HG03039 (cell line): ENCODE results near the gene HPSE2.

Source experiments
- ATAC-seq: cut with Tn5 transposase; IDR thresholded peaks from one replicate; pipeline ENCODE4 v1.9.1; 2021; ENCODE audit warnings: mild to moderate bottlenecking, moderate library complexity; ENCODE audit not compliant: unreplicated experiment

Gene HPSE2

GRCh38 chr10:98696516-98696915 lies 539.1 kb downstream of the HPSE2 start:
- no peak for ATAC-seq

GRCh38 chr10:98694883-98695282 lies 540.8 kb downstream of the HPSE2 start:
- no peak for ATAC-seq

GRCh38 chr10:98694014-98694413 lies 541.6 kb downstream of the HPSE2 start:
- ATAC-seq, result no peak

GRCh38 chr10:98687685-98688084 lies 548.0 kb downstream of the HPSE2 start:
- ATAC-seq, result no peak

DNA sequence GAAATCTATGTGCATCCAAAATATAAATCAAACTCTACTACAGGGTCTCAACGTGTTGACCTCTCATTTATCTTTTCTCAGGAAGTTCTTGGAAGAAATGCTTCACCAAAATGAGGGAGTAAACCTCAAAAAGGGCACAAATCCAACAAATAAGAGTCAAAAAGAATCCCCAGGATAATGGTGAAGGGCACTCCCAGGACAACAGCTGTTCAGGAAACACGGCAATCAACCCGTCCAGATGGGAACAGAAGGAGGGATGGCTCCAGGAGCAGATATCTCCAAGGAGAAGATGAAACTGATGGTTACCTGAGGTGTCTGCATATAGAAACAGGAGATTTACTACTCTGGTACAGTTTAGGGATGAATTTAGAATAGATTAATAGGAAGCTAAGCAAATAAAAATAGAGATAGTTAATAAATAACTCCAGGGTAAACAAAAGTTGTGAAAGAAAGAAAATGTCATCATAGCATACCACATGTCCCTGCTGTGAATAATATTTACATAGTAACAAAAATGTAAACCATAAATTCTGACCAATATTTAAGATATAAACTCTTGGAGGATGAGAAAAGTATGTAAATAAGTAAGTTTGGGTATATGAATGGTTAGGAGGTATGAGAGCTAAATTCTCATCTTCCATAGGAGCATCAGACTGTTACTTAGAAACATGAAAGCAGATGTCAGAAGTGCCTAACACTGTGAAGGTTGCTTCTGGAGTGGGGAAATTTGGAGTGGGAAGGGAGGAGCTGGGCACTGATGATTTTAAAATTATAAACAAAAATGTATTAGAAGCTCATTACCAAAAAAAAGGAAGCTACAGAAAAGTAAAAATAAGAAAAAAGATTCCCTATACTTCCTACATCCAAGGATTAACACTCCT lies 551.4 kb downstream of the HPSE2 start:
- ATAC-seq, result no peak

GRCh38 chr10:98676895-98677294 lies 558.8 kb downstream of the HPSE2 start:
- no peak for ATAC-seq

- ATAC-seq, result no peak
These were observed 559.8 kb downstream of the HPSE2 start for GRCh38 chr10:98675902-98676301.

- no peak for ATAC-seq
These were observed 562.4 kb downstream of the HPSE2 start for GRCh38 chr10:98673171-98673782.

- ATAC-seq, result no peak
These were observed 568.6 kb downstream of the HPSE2 start for GRCh38 chr10:98667081-98667480.

- no peak for ATAC-seq
These were observed 569.4 kb downstream of the HPSE2 start for GRCh38 chr10:98666276-98666675.

DNA sequence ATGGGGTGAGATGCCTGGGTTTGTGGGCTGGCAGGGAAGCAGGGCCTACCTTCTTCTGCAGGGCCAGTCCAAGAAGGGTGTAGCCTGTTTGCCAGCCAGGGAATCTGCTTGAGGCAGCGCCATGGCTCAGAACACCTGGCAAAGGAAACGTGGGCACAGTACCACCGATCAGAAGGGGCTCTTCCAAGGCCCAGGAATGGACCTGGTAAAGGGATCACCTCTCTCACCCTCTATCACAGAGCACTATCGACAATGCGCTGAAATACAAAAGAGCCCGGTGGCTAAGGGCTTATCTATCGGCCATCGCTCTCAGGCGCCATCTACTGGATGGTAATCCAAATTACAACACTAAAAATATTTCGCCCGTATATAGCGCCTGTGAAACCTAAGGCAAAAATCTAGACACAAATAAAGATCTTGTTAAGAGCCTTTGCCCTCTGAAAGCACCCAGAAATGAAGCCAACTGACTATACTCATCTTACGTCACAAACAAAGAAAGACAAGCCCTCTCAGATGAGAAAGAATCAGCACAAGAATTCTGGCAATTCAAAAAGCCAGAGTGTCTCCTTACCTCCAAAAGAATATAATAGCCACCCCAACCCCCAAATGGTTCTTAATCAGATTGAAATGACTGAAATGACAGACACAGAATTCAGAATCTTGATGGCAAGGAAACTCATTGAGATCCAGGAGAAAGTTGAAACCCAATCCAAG lies 571.2 kb downstream of the HPSE2 start:
- ATAC-seq, result no peak

- no peak for ATAC-seq
These were observed 575.7 kb downstream of the HPSE2 start for GRCh38 chr10:98659951-98660350.

DNA sequence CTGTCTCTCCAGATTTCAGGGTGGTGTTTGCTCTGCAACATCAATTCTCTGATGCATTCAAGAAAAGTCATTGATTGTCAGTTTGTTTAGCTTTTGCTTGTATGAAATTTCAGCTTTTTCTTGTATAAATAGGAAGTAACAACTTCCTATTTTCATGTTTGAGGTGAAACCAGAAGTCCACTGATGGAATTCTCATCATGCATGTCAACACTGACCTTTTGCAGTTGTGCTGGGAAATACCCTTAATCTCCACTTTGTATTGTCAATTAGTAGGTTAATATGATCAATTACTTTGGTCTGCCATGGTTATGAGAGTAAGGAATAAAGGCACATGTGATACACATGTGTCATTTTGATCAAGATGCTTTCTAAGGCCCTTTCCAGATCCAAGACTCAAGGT lies 580.2 kb downstream of the HPSE2 start:
- ATAC-seq, result no peak

DNA sequence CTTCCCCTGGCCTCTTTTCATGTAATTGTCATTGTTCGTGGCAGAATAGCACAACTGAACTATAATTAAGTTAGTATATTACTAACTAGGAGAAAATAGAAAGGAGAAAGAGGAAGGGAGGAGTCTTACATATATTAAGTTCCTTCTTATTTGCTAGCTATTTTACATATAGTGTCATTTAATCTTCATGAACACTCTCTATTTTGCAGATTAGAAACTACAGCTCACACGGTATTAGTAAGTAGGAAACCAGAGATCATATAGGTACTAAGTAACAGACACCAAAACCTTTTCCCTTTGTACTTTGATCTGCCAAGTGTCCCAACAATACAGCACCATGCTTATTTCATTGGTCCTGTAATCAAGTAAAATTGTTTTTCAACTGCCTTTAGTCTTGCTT lies 586.5 kb downstream of the HPSE2 start:
- no peak for ATAC-seq

GRCh38 chr10:98646998-98647917 lies 588.4 kb downstream of the HPSE2 start:
- ATAC-seq, result no peak

GRCh38 chr10:98644466-98644865 lies 591.2 kb downstream of the HPSE2 start:
- ATAC-seq, result no peak

DNA sequence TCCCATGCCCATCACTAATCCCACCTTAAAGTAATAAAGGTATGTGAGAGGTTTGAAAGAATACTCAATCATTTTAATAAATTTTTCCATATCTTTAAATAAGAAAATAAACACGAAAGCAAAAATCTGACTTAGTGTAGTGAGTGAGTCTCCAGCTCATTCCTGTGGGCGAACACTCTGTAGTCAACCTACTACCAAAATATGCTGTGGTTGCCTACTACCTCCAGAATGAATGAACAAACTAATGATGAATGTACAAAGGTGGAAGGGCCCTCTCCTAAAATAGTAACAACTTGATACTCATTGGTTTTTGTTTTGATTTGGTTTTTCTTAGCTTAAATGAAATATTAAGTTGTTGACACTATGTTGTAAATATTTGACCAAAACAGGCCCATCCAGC lies 593.4 kb downstream of the HPSE2 start:
- no peak for ATAC-seq

- no peak for ATAC-seq
These were observed 596.7 kb downstream of the HPSE2 start for GRCh38 chr10:98638920-98639319.

DNA sequence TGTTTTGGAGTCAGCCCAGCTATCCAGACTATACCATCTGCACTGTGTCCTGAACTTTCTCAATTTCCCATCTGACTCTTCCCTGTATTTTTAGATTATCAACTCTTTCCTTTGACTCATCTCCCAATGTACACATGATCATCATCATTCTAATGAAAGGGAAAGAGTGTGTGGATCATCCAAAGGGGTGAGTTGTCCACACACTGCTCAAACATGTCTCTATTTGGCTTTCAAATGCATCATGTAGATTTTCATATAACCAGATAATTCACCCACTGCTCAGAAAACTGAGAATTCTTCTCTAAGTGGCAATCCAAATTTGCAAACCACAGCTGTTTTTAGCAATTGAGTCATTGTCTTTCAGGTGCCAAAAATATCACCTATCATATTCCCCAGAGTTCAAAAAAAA lies 598.7 kb downstream of the HPSE2 start:
- no peak for ATAC-seq

DNA sequence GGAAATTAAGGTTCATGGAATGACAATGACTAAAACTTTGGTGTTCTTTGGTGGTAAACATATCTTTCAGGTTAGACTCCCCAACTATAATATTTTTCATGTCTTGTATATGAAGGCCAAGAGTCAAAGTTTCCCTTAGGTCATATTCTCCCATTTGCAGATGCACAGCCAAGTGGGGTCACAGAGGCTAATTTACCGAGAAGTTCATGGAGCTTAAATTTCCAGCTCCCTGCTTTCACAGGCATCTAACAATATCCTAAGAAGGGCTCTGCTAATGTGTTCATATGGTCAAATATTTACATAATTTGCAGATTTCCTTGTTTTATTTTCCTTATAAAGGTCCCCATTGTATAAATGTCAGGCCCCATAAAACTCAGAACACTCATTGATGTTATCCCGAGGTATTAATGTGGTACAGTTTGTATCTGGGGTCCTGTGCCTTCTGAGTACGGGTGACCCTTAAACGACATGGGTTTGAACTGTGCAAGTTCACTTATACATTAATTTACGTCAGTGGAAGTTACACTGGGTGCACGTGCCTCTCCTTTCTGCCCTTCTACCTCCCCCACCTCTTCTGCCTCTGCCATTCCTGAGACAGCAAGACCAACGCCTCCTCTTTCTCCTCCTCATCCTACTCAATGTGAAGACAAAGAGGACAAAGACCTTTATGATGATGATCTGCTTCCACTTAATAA lies 603.0 kb downstream of the HPSE2 start:
- ATAC-seq, result no peak
